ENCODE data around the gene MAFB.

Gene MAFB

GRCh38 chr20:40681165-40681564, 7.9 kb downstream of the MAFB start:
- no peak for DNase-seq

DNA sequence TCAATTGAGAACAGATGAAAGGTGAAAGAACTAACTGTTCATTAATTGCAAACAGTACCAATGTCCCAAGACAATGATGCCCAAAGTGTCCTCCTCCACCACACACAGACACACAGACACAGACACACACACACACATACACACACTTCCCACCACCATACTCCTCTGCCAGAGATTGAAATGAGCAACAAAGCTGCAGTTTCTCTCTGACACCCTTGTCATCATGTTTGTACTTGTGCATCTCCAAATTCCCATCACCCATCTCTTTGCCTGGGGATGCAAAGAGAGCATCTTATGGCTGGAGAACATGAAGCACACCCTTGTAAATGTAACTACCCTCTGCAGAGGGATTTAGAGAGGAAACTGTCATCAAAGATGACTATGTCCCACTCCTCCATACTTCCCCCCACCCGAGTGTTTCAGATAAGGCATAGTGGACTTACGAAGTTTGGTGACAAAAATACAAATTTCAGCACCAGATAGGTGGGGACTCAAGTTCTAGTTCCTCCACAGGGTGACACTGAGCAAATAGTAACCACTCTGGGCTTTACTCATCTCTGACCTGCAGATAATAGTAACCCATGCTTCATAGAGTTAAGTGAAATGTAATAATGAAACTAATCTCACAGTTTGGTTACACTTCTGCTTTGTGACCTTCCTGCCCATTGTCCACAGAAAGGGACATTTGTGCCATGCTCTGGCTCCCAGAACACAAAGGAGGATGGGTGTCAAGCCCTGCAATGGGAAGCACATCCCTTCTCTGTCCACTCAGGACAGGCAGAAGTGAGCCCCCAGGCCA, 8.7 kb downstream of the MAFB start:
- no peak for DNase-seq

DNA sequence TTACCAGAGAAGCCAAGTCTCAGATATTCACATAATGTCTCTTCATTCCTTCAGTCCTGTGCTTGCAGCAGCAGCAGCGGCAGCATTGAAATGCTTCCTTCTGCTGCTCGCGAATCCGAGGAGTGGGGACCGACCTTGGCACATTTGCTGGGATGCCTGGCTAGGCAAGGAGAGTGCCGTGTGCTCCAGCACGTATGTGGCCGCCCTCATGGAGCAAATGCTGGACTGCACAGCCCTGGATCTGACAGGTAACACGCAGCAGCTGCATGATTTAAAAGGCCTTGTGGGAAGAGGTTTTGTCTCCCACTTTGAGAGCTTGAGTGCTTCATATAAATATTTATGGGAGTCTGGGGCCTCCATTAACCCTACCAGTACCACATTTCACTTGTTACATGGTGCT, 9.9 kb downstream of the MAFB start:
- DNase-seq, result no peak

DNA sequence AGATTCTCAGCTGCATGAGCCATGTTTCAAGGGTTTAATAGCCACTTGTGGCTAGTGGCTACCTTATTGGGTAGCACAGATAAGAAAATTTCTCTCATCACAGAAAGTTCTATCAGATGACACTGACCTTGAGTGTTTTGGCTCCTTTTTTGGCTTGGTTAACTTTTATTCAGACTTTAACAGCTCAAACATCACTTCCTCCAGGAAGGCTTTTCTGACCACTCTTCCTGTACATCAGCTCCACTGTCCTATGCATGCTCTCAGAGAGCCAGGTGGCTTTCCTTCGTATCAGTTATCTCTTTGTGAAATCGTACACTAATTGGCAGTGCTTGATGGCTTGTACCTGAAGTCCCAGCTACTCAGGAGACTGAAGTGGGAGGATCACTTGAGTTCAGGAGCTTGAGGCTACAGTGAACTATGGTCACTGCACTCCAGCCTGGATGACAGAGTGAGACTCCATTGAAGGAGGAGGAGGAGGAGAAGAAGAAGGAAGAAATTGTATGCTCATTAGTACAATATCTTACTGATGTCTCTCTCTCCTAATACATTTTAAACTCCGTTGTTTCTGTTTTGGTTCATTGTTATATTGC, 10.7 kb downstream of the MAFB start:
- no peak for DNase-seq

GRCh38 chr20:40677343-40677924, 11.6 kb downstream of the MAFB start:
- DNase-seq, result no peak

- no peak for DNase-seq
Measured at GRCh38 chr20:40676491-40677269, 12.4 kb downstream of the MAFB start.

- DNase-seq, result no peak
Measured at GRCh38 chr20:40675599-40676221, 13.3 kb downstream of the MAFB start.

DNA sequence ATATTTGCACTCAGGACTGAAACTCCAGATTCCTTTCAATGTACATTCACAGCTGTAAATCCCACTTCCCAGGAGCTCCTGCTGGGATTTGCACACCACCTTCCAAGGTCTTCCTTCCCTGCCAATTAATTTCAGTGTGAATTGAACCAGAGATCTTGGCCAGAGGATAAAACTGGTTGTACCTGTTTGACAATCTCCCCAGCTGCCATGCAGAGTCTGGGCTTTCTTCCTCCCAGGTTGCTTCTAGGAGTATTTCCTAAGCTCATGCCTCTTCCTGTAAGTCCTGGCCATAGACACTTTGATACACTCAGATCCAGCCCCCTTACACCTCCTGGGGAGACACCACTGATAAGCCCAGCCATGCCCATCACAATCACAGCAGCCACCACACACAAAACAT, 15.6 kb downstream of the MAFB start:
- DNase-seq, result no peak

DNA sequence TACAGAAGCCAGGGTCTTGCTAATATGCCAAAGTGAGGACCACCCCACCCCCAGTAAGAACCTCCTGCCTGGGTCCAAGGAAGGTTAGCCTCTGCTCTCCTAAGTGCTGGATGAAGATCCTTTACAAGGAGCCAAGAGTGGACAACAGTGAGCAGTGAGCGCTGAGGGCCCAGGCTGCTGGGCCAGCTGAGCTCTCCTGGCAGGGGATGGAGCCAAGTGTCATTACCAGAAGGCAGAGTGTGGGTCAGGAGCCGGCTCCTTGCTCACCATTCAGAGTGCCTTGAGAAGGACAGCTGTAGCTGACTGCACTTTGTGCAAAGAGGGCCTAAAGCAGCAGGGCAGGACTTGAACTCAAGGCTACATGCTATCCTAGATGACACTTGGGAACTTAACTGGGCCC, 16.9 kb downstream of the MAFB start:
- DNase-seq, result no peak

GRCh38 chr20:40670253-40670652, 18.8 kb downstream of the MAFB start:
- DNase-seq, result no peak

DNA sequence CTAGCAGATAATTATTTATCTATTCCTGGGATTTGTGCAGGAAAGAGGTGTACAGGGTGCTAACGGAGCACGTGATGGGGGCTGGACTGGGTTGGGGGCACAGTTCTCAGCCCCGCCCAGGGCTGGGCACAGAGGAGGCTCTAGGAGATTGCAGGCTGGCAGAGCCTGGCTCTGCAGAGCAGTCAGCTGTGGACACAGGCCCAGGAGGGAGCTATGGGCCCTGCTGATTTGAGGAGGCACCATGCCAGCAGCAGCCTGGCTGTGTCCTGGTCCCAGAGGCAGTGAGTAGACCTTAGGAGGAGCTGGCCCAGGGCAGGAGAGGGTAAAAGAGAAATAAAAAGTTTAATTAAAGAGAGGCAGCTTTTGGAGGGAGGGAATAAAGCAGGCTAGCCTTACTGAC, 19.3 kb downstream of the MAFB start:
- DNase-seq, result no peak

DNA sequence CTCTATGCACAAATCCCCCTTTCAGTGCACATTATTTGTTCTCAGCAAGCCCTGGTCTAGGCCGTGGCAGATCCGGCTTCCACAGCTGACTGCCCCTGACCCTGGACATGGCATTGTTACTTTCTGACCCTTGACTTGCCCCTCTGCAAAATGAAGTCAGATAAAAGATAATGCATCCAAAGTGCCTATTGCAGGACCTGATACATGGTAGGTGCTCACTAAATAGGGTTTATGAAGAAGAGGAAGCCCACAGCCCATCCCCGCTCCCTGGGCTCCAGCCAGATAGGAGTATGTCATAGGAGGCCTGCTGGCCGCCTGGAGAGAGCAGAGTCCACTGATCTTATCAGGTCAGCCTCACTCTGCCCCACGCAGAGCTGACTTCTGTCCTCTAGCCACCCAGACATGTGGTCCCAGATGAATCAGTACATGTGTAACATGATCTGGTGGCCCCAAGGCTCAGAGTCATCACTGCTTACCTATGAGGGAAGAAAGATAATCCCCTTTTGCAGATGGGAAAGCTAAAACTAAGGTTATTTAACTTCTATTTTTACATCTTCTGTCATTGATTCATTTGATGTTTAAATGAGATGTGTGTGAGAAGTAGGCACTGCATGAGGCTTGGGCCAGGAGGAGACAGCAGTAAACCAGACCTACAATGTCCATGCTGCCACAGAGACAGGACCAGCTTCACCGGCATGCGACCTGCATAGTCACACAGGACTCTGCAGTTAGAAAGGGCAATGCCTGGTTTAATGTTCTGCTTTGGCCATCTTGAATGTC, 20.4 kb downstream of the MAFB start:
- no peak for DNase-seq

DNA sequence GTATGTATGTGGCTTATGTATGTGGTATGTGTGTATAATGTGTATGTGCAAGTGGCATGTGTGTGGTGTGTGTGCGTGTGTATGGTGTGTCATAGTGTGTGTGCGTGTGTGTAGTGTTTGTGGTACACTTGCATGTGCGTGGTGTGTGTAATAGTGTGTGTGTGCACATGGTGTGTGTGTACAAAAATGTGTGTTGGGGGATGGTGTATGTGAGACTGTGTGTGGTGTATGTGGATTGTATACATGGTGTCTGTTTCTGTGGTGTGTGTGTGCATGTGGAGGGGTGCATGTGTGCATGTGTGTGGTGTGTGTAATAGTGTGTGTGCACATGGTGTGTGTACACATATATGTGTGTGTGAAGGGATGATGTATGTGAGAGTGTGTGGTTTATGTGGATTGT, 21.5 kb downstream of the MAFB start:
- DNase-seq, result no peak

GRCh38 chr20:40666336-40666735, 22.7 kb downstream of the MAFB start:
- DNase-seq, result no peak

DNA sequence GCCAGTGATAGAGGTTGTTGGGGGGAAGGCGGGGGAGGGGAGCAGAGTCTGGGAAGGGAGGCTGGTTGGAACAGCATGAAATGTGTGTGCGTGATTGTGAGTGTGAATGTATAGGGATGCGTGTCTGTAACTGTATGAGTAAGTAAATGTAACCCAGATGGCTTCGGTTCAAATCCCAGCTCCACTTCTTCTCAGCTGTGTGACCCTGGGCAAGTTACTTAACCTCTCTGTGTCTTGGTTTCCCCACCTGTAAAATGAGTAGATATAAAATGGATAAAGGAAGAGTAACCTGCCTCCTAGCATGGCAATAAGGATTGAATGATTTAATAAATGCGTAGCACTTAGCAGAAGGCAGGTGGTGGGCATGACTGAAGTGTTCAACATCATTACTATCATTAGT, 24.1 kb downstream of the MAFB start:
- no peak for DNase-seq

DNA sequence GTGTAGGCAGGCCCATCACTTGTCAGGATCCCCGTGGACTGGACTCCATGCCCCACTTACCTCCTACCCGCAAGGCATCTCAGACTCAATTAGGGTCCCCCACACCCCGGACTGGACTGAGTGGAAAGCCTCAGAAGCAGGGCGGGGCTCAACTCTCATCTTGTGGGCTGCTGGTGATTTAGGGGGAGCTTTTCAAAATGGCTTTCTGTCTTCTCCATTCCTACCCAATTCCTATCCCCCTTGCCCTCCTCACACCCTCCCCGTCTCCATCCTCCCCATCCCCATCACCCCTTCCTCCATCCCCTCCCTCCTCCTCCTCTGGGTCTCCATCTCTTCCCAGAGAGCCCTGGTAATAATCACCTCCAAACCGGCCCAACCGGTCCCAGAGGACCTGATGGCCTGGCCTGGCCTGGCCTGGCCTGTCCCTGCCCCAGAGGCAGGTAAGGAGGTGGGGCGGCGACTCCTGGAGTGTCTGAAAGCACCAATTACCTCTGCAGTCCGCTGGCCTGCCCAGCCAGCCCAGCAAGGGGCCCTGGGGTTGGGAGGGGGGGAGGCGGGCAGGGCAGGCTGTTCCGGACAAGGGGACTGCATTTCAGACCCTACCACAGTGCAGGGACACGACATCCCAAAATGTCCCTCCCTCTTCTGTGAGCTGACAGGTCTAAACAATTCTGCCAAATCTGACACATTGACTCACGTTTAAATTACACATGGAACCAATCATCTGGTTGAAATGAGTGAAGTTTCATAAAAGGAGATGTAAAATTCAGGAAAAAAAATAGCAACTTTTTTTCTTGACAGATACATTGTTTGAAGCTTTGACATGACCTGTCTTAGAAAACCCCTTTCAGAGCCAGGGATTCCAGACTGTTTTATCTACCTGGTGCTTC, 24.8 kb downstream of the MAFB start:
- no peak for DNase-seq

- DNase-seq, result no peak
Measured at GRCh38 chr20:40663304-40663790, 25.7 kb downstream of the MAFB start.

- no peak for DNase-seq
Measured at GRCh38 chr20:40659567-40659966, 29.5 kb downstream of the MAFB start.

GRCh38 chr20:40658509-40658908, 30.5 kb downstream of the MAFB start:
- DNase-seq, result no peak

- no peak for DNase-seq
Measured at GRCh38 chr20:40657526-40657925, 31.5 kb downstream of the MAFB start.

GRCh38 chr20:40655451-40655850, 33.6 kb downstream of the MAFB start:
- no peak for DNase-seq
